H9 (cell line): ENCODE measurements around the gene ZNRF1. TPM values are rescaled to one million over a fixed set of nuclear protein-coding genes. Genes with fewer than 3 reads are reported as not detected.

Experiments
- DNase-seq: peaks from one replicate; pipeline ENCODE4 v3.0.0-alpha.2; 2017
- H2AFZ ChIP-seq: one replicate; pipeline ENCODE4 v1.6.1; 2013; ENCODE audit warnings: mild to moderate bottlenecking, low read length, control low read depth, moderate library complexity
- H2AK5ac ChIP-seq: 2 replicates; pipeline ENCODE4 v1.6.1; 2013; ENCODE audit warnings: low read length, control low read depth, mixed read lengths; ENCODE audit not compliant: insufficient read length
- H2BK120ac ChIP-seq: one replicate; pipeline ENCODE4 v1.6.1; 2013; ENCODE audit warnings: low read depth, mild to moderate bottlenecking, low read length, control low read depth, inconsistent platforms; ENCODE audit not compliant: poor library complexity, severe bottlenecking
- H2BK12ac ChIP-seq: 2 replicates; pipeline ENCODE4 v1.6.1; 2013; ENCODE audit warnings: low read length, control low read depth, mixed read lengths, low read depth; ENCODE audit not compliant: insufficient read length
- H2BK15ac ChIP-seq: 2 replicates; pipeline ENCODE4 v1.6.1; 2013; ENCODE audit warnings: low read depth, low read length, control low read depth
- H2BK20ac ChIP-seq: one replicate; pipeline ENCODE4 v1.6.1; 2013; ENCODE audit warnings: low read depth, mild to moderate bottlenecking, low read length, control low read depth, inconsistent platforms; ENCODE audit not compliant: poor library complexity, severe bottlenecking
- H2BK5ac ChIP-seq: 2 replicates; pipeline ENCODE4 v1.6.1; 2013; ENCODE audit warnings: low read length, control low read depth, mixed read lengths; ENCODE audit not compliant: insufficient read length
- H3K14ac ChIP-seq: 2 replicates; pipeline ENCODE4 v1.6.1; 2013; ENCODE audit warnings: low read length, control low read depth; ENCODE audit not compliant: insufficient read depth
- H3K18ac ChIP-seq: 2 replicates; pipeline ENCODE4 v1.6.1; 2013; ENCODE audit warnings: low read depth, mild to moderate bottlenecking, mixed read lengths, low read length, control low read depth; ENCODE audit not compliant: insufficient read length
- H3K23ac ChIP-seq: 2 replicates; pipeline ENCODE4 v1.6.1; 2013; ENCODE audit warnings: low read length, control low read depth, mixed read lengths, low read depth; ENCODE audit not compliant: insufficient read length
- H3K23me2 ChIP-seq: 2 replicates; pipeline ENCODE4 v1.6.1; 2013; ENCODE audit warnings: low read depth, mild to moderate bottlenecking, mixed read lengths, low read length, control low read depth; ENCODE audit not compliant: insufficient read length, poor library complexity, severe bottlenecking
- H3K27ac ChIP-seq: 2 replicates; pipeline ENCODE4 v1.5.1; 2013; ENCODE audit warnings: low read length, control low read depth, mixed read lengths, low read depth; ENCODE audit not compliant: insufficient read length
- H3K27me3 ChIP-seq: 2 replicates; pipeline ENCODE4 v1.6.1; 2013; ENCODE audit warnings: low read length, control low read depth, inconsistent platforms; ENCODE audit not compliant: insufficient read depth
- H3K4ac ChIP-seq: 2 replicates; pipeline ENCODE4 v1.6.1; 2013; ENCODE audit warnings: low read depth, mild to moderate bottlenecking, control low read depth, inconsistent platforms, low read length, moderate library complexity
- H3K4me1 ChIP-seq: 2 replicates; pipeline ENCODE4 v1.6.1; 2013; ENCODE audit warnings: low read length, control low read depth, inconsistent platforms; ENCODE audit not compliant: insufficient read depth
- H3K4me2 ChIP-seq: 2 replicates; pipeline ENCODE4 v1.6.1; 2013; ENCODE audit warnings: low read length, control low read depth, mixed read lengths; ENCODE audit not compliant: insufficient read length, insufficient read depth
- H3K56ac ChIP-seq: 2 replicates; pipeline ENCODE4 v1.6.1; 2013; ENCODE audit warnings: low read depth, mild to moderate bottlenecking, mixed read lengths, low read length, control low read depth; ENCODE audit not compliant: insufficient read length
- H3K79me1 ChIP-seq: 2 replicates; pipeline ENCODE4 v1.6.1; 2013; ENCODE audit warnings: low read depth, mild to moderate bottlenecking, moderate library complexity, low read length, control low read depth, inconsistent platforms; ENCODE audit not compliant: insufficient read depth, poor library complexity, severe bottlenecking
- H3K79me2 ChIP-seq: 2 replicates; pipeline ENCODE4 v1.6.1; 2013; ENCODE audit warnings: low read length, control low read depth, inconsistent platforms; ENCODE audit not compliant: insufficient read depth
- H3K9ac ChIP-seq: 2 replicates; pipeline ENCODE4 v1.6.1; 2013; ENCODE audit warnings: low read length, control low read depth, mixed read lengths; ENCODE audit not compliant: insufficient read length; ENCODE audit errors: extremely low read depth
- H3K9me3 ChIP-seq: one replicate; pipeline ENCODE4 v1.6.1; 2013; ENCODE audit warnings: low read depth, low read length, inconsistent platforms; ENCODE audit not compliant: control insufficient read depth
- H3T11ph ChIP-seq: one replicate; pipeline ENCODE4 v1.6.1; 2013; ENCODE audit warnings: mild to moderate bottlenecking, low read length, control low read depth, inconsistent platforms
- H4K20me1 ChIP-seq: one replicate; pipeline ENCODE4 v1.6.1; 2013; ENCODE audit not compliant: control insufficient read depth, insufficient read length, insufficient read depth
- H4K5ac ChIP-seq: 2 replicates; pipeline ENCODE4 v1.6.1; 2013; ENCODE audit warnings: low read depth, mild to moderate bottlenecking, mixed read lengths, low read length, control low read depth; ENCODE audit not compliant: insufficient read length
- H4K8ac ChIP-seq: replicated peaks from 2 replicates; pipeline ENCODE4 v1.6.1; 2013; ENCODE audit warnings: low read length, control low read depth, mixed read lengths, low read depth; ENCODE audit not compliant: insufficient read length
- H4K91ac ChIP-seq: 2 replicates; pipeline ENCODE4 v1.6.1; 2013; ENCODE audit warnings: low read depth, mild to moderate bottlenecking, moderate library complexity, mixed read lengths, low read length, control low read depth; ENCODE audit not compliant: insufficient read length
- H3K27ac Mint-ChIP-seq, 3 experiments: 2 replicates in 2 of 3; 3 replicates in 1 of 3; pipeline ENCODE4 v1.8.0; 2020 to 2021; ENCODE audit warnings: mixed read lengths in 3 of 3, mild to moderate bottlenecking in 1 of 3, moderate library complexity in 1 of 3
- H3K27me3 Mint-ChIP-seq: 2 replicates; pipeline ENCODE4 v1.8.0; 2021; ENCODE audit warnings: low read depth, mild to moderate bottlenecking, moderate library complexity, mixed read lengths
- H3K36me3 Mint-ChIP-seq, 3 experiments: 2 replicates in 2 of 3; 3 replicates in 1 of 3; pipeline ENCODE4 v1.8.0; 2020 to 2021; ENCODE audit warnings: low read depth in 3 of 3, mixed read lengths in 3 of 3; ENCODE audit not compliant: insufficient read depth in 1 of 3
- H3K4me1 Mint-ChIP-seq, 2 experiments: 2 replicates each; pipeline ENCODE4 v1.8.0; 2020; ENCODE audit warnings: mixed read lengths in 2 of 2
- H3K4me3 Mint-ChIP-seq, 2 experiments: 2 replicates in 1 of 2; 3 replicates in 1 of 2; pipeline ENCODE4 v1.8.0; 2020 to 2021; ENCODE audit warnings: mild to moderate bottlenecking in 2 of 2, mixed read lengths in 2 of 2, moderate library complexity in 1 of 2
- H3K9me3 Mint-ChIP-seq, 2 experiments: 2 replicates in 1 of 2; 3 replicates in 1 of 2; pipeline ENCODE4 v1.8.0; 2020; ENCODE audit warnings: mild to moderate bottlenecking in 2 of 2, mixed read lengths in 2 of 2, moderate library complexity in 1 of 2
- WGBS: extraction: QIAGEN DNeasy Blood & Tissue Kit; methylation state at CpG from one replicate; pipeline ENCODE4 v1.1.7; 2013; ENCODE audit warnings: missing lambda C conversion rate, low lambda C conversion rate, mixed read lengths; ENCODE audit not compliant: insufficient read length; ENCODE audit errors: extremely low coverage; 5-methylcytosine and 5-hydroxymethylcytosine counted together
- total RNA-seq: library from RNA; stranded (reverse); gene quantifications from 2 replicates; pipeline ENCODE4 v1.2.1, GENCODE V29; 2021
- TF ChIP-seq, protein P1 (sequence below): fragments of 200-600 bp; sonication (generic); conservative IDR thresholded peaks from 3 replicates; pipeline ENCODE4 v1.8.0; 2021; ENCODE audit warnings: antibody characterized with exemption, mild to moderate bottlenecking

ZNRF1 gene
- total RNA-seq, 1 experiment from 2014 or later = 49.6 TPM

DNA sequence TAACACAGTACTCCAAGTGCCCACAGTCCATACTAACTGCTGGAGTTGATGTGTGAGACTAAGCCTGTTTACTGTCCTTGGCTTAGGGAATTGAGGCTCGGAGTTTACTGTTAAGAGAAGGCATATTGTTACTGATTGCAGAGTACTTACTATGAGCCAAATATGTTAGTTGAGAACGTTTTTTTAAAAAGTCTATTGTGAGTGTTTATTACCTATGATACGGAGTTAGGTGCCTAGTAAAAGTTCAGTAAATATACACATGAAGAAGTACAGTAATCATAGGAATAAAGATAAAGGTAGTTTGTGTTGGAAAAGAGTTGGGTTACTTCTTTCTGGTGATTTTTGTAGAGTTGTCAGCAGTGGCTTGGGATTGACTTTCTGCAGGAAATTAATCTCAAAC, 25.4 kb downstream of the ZNRF1 start:
- H3K27ac ChIP-seq = no peak overlapping the region
- H2BK15ac ChIP-seq = no peak overlapping the region
- H3K4me2 ChIP-seq = no peak overlapping the region
- no peak overlapping the region for H2BK120ac ChIP-seq
- Mint-ChIP-seq H3K4me1 (peaks cover 4 to 10% of the 10 kb centered on the region in 2 experiments; a peak in 3 of 4 replicates), H3K9me3 (peaks cover 25 to 28% of the 10 kb centered on the region in 2 experiments), H3K36me3 (peaks cover 27 to 38% (median 29%) of the 10 kb centered on the region in 3 experiments), H3K27ac (peak overlapping the region in 2 of 3 experiments; percentile 44 to 62; a peak in 4 of 7 replicates), H3K4me3 (no peak overlapping the region), H3K27me3 (no peaks in the 10 kb centered on the region)
- no peak overlapping the region for H3T11ph ChIP-seq
- DNase-seq = no peak
- no peak overlapping the region for H4K5ac ChIP-seq
- H2BK12ac ChIP-seq = no peak overlapping the region
- H2AK5ac ChIP-seq = no peak overlapping the region
- H2BK5ac ChIP-seq = no peak overlapping the region
- no peaks in the 10 kb centered on the region for H3K9me3 ChIP-seq
- H3K9ac ChIP-seq = no peak overlapping the region
- H3K79me2 ChIP-seq = peaks cover 8% of the 10 kb centered on the region; the same call in 1 of the 2 replicates
- H3K27me3 ChIP-seq = no peaks in the 10 kb centered on the region
- no CpG with 5 or more reads among the region's 3 CpGs for WGBS
- no peak overlapping the region for H4K91ac ChIP-seq
- H2BK20ac ChIP-seq = no peak overlapping the region
- no peak overlapping the region for H3K18ac ChIP-seq
- H3K23me2 ChIP-seq = no peaks in the 10 kb centered on the region
- no peak overlapping the region for H4K8ac ChIP-seq
- no peak overlapping the region for H3K23ac ChIP-seq
- peaks cover 6% of the 10 kb centered on the region; the same call in 1 of the 2 replicates for H3K4me1 ChIP-seq
- H4K20me1 ChIP-seq = no peaks in the 10 kb centered on the region
- H3K79me1 ChIP-seq = peaks cover 8% of the 10 kb centered on the region
- TF ChIP-seq, protein P1, sequence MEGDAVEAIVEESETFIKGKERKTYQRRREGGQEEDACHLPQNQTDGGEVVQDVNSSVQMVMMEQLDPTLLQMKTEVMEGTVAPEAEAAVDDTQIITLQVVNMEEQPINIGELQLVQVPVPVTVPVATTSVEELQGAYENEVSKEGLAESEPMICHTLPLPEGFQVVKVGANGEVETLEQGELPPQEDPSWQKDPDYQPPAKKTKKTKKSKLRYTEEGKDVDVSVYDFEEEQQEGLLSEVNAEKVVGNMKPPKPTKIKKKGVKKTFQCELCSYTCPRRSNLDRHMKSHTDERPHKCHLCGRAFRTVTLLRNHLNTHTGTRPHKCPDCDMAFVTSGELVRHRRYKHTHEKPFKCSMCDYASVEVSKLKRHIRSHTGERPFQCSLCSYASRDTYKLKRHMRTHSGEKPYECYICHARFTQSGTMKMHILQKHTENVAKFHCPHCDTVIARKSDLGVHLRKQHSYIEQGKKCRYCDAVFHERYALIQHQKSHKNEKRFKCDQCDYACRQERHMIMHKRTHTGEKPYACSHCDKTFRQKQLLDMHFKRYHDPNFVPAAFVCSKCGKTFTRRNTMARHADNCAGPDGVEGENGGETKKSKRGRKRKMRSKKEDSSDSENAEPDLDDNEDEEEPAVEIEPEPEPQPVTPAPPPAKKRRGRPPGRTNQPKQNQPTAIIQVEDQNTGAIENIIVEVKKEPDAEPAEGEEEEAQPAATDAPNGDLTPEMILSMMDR = no peak
- H2AFZ ChIP-seq = no peak overlapping the region
- no peak overlapping the region for H3K14ac ChIP-seq
- H3K4ac ChIP-seq = no peak overlapping the region
- no peak overlapping the region for H3K56ac ChIP-seq
